Omental fat pad (tissue), 4 donors: ENCODE data around the gene TC2N. TPM values are rescaled to one million over a fixed set of nuclear protein-coding genes. Genes with fewer than 3 reads are reported as not detected.

Experiments used
- ATAC-seq: fragments of 150-250 bp; one replicate; pipeline ENCODE4 v1.9.1; 2016; ENCODE audit warnings: mild to moderate bottlenecking, moderate library complexity; ENCODE audit not compliant: low FRiP score
- DNase-seq: peaks from one replicate; pipeline ENCODE4 v3.0.0-alpha.2; 2019; ENCODE audit warnings: low spot score
- CTCF ChIP-seq, 3 donors: fragments of 450-650 bp; IDR thresholded peaks; one replicate each; pipeline ENCODE4 v1.5.1; 2016 to 2017; ENCODE audit warnings: antibody characterized with exemption in 3 of 3, mild to moderate bottlenecking in 3 of 3, moderate library complexity in 2 of 3
- total RNA-seq, 4 donors: library from RNA; depleted of rRNA; stranded (reverse); fragments of >200 nt; gene quantifications; one replicate each; pipeline ENCODE4 v1.1.0, GENCODE V29; 2016

The TC2N gene
- total RNA-seq, 4 donors from 2014 or later, result 26.8 to 106 (median 49.3) TPM

- no peak for ATAC-seq
- no peak for TF ChIP-seq CTCF (IDR thresholded peaks at IDR 0.05)
- DNase-seq, result no peak
Observed at GRCh38 chr14:91844029-91844428, 23.3 kb downstream of the TC2N start.

GRCh38 chr14:91843437-91843836, 23.9 kb downstream of the TC2N start:
- ATAC-seq (no peak), DNase-seq (no peak)
- TF ChIP-seq CTCF (IDR thresholded peaks at IDR 0.05), result no peak

GRCh38 chr14:91841065-91841464, 26.3 kb downstream of the TC2N start:
- no peak for DNase-seq
- TF ChIP-seq CTCF (IDR thresholded peaks at IDR 0.05), result no peak
- no peak for ATAC-seq

- ATAC-seq (no peak), DNase-seq (no peak)
- no peak for TF ChIP-seq CTCF (IDR thresholded peaks at IDR 0.05)
Observed at GRCh38 chr14:91839749-91840148, 27.6 kb downstream of the TC2N start.

- ATAC-seq, result no peak
Observed at GRCh38 chr14:91837076-91837475, 30.3 kb downstream of the TC2N start.

GRCh38 chr14:91835920-91836843, 31.2 kb downstream of the TC2N start:
- ATAC-seq (peak; percentile 92), DNase-seq (peak; percentile 49)
- no peak for TF ChIP-seq CTCF (IDR thresholded peaks at IDR 0.05)

More at GRCh38 chr14:91837076-91837475, 30.3 kb downstream of the TC2N start:
- no peak for DNase-seq
- TF ChIP-seq CTCF (IDR thresholded peaks at IDR 0.05), result no peak
